ENCODE measurements around the gene SUGT1.
"Not testable (repeated sequence)": the region's sequence is repeated elsewhere in the genome, so short reads cannot be mapped to it uniquely, and the experiment has no call there.

SUGT1 gene

GRCh38 chr13:52646967-52647366, 5.7 kb upstream of the SUGT1 start:
- no peak overlapping the region for H3K27ac Mint-ChIP-seq
- no peak overlapping the region for H3K4me3 Mint-ChIP-seq
- no peaks in the 10 kb centered on the region for H3K27me3 Mint-ChIP-seq

GRCh38 chr13:52650731-52651130, 1.9 kb upstream of the SUGT1 start:
- no peak overlapping the region for H3K4me3 Mint-ChIP-seq
- H3K4me1 Mint-ChIP-seq (ENCODE audit: low read depth), result peaks cover 9% of the 10 kb centered on the region

More at GRCh38 chr13:52646967-52647366, 5.7 kb upstream of the SUGT1 start:
- Mint-ChIP-seq H3K4me1 (ENCODE audit: low read depth) (peaks cover 9% of the 10 kb centered on the region), H3K36me3 (ENCODE audit: low read depth) (peaks cover 49% of the 10 kb centered on the region), H3K9me3 (no peaks in the 10 kb centered on the region)

GRCh38 chr13:52651897-52652195, 790 bp upstream of the SUGT1 start:
- no peaks in the 10 kb centered on the region for H3K27me3 Mint-ChIP-seq
- H3K4me3 Mint-ChIP-seq, result no peak overlapping the region
- H3K27ac Mint-ChIP-seq, result no peak overlapping the region
- H3K36me3 Mint-ChIP-seq (ENCODE audit: low read depth), result peaks cover 26% of the 10 kb centered on the region
- H3K9me3 Mint-ChIP-seq, result no peaks in the 10 kb centered on the region
- peaks cover 9% of the 10 kb centered on the region for H3K4me1 Mint-ChIP-seq (ENCODE audit: low read depth)

More at GRCh38 chr13:52650731-52651130, 1.9 kb upstream of the SUGT1 start:
- Mint-ChIP-seq H3K9me3 (no peaks in the 10 kb centered on the region), H3K27me3 (no peaks in the 10 kb centered on the region), H3K27ac (no peak overlapping the region), H3K36me3 (ENCODE audit: low read depth) (peaks cover 30% of the 10 kb centered on the region)

DNA sequence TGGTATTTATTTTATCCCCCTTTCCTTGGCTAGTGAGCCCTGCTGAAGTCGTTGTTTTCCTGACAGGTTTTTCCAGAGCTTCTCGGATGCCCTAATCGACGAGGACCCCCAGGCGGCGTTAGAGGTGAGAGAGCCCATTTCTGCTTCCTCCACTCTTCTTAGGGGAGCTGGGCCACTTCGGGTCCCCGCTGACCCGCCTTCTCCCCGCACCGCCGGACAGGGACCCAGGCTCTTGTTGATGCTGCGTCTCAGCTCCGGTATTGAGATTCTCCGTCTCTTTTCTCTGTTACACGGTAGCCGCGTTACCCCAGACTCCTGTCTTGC, 306 bp downstream of the SUGT1 start:
- Mint-ChIP-seq H3K36me3 (ENCODE audit: low read depth) (peaks cover 26% of the 10 kb centered on the region), H3K4me1 (ENCODE audit: low read depth) (peaks cover 9% of the 10 kb centered on the region), H3K9me3 (no peaks in the 10 kb centered on the region), H3K27me3 (no peaks in the 10 kb centered on the region), H3K27ac (no peak overlapping the region), H3K4me3 (no peak overlapping the region)

DNA sequence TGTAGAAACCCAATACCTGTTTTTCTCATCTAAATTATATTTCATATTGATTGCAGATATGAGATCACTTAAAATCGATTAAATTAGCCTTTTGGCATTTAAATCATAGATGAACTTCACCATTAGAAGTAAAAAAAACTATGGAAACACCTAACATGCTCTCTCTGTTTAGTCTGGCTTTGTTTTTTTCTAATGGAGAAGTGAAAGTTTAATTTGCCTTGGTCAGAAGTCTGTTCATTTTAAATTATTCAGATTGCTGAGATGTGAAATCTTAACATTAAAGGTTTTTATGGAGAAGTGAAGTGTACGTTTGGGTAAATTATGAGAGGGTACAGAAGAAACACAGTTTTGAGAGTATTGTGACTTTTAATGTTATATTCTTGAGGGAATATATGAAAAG, 6.7 kb downstream of the SUGT1 start:
- no peaks in the 10 kb centered on the region for H3K9me3 Mint-ChIP-seq

DNA sequence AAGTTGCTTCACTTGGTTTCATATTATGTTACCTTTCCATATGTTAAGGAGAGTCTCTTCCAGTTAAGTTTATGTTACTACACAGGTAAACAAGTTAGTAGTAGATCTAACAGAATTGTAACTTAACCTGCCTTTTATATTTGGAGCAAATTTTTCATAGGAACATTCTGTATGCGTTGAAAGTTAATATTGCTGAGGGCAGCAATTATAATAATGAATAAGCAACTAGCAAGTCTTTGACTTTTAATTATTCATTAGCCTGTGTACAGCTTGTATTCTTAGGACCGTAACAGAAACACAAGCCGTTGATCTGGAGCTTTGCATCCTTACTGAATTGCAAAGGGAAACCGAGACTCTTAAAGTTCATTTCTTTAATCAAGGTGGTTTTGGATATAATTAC, 11.6 kb downstream of the SUGT1 start:
- H3K4me3 Mint-ChIP-seq, result no peak overlapping the region
- peaks cover 80% of the 10 kb centered on the region for H3K36me3 Mint-ChIP-seq (ENCODE audit: low read depth)
- no peaks in the 10 kb centered on the region for H3K27me3 Mint-ChIP-seq
- H3K4me1 Mint-ChIP-seq (ENCODE audit: low read depth), result peaks cover 3% of the 10 kb centered on the region
- H3K27ac Mint-ChIP-seq, result no peak overlapping the region
- H3K9me3 Mint-ChIP-seq, result no peaks in the 10 kb centered on the region

More for the DNA sequence above, 6.7 kb downstream of the SUGT1 start:
- Mint-ChIP-seq H3K4me1 (ENCODE audit: low read depth) (peaks cover 4% of the 10 kb centered on the region), H3K4me3 (no peak overlapping the region), H3K27ac (no peak overlapping the region), H3K27me3 (no peaks in the 10 kb centered on the region), H3K36me3 (ENCODE audit: low read depth) (peaks cover 48% of the 10 kb centered on the region)

GRCh38 chr13:52665325-52665724, 12.7 kb downstream of the SUGT1 start:
- no peak overlapping the region for H3K4me3 Mint-ChIP-seq

GRCh38 chr13:52669677-52670076, 17.0 kb downstream of the SUGT1 start:
- Mint-ChIP-seq H3K36me3 (ENCODE audit: low read depth) (peaks cover 59% of the 10 kb centered on the region), H3K27me3 (no peaks in the 10 kb centered on the region), H3K4me1 (ENCODE audit: low read depth) (peaks cover 4% of the 10 kb centered on the region), H3K4me3 (no peak overlapping the region), H3K9me3 (no peaks in the 10 kb centered on the region), H3K27ac (no peak overlapping the region)

More at GRCh38 chr13:52665325-52665724, 12.7 kb downstream of the SUGT1 start:
- H3K9me3 Mint-ChIP-seq, result no peaks in the 10 kb centered on the region
- no peaks in the 10 kb centered on the region for H3K27me3 Mint-ChIP-seq
- no peak overlapping the region for H3K27ac Mint-ChIP-seq
- no peaks in the 10 kb centered on the region for H3K4me1 Mint-ChIP-seq (ENCODE audit: low read depth)
- peaks cover 80% of the 10 kb centered on the region for H3K36me3 Mint-ChIP-seq (ENCODE audit: low read depth)

GRCh38 chr13:52670726-52671125, 18.1 kb downstream of the SUGT1 start:
- Mint-ChIP-seq H3K27me3 (no peaks in the 10 kb centered on the region), H3K4me3 (no peak overlapping the region), H3K9me3 (no peaks in the 10 kb centered on the region), H3K27ac (no peak overlapping the region), H3K36me3 (ENCODE audit: low read depth) (peaks cover 54% of the 10 kb centered on the region), H3K4me1 (ENCODE audit: low read depth) (peaks cover 8% of the 10 kb centered on the region)

DNA sequence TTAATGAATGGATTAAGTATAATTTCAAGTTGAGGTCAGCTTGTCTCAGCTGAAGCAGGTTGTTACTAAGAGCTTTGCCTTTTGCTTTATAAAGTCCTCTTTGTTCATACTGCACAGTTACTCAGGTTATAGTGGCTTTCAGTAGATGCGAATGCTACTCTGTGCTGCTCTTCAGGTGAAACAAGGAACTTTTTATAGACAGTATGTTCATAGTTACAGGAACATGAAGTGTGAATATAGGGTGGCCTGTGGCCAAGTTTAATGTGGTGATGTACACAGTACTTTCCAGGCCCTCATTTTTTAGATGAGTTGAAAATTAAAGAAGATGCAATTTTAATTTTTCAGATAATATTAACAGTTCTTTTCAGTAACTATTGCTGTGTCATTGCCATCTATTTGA, 20.8 kb downstream of the SUGT1 start:
- H3K4me1 Mint-ChIP-seq (ENCODE audit: low read depth), result peaks cover 8% of the 10 kb centered on the region
- H3K4me3 Mint-ChIP-seq, result no peak overlapping the region
- peaks cover 57% of the 10 kb centered on the region for H3K36me3 Mint-ChIP-seq (ENCODE audit: low read depth)
- no peaks in the 10 kb centered on the region for H3K9me3 Mint-ChIP-seq
- no peaks in the 10 kb centered on the region for H3K27me3 Mint-ChIP-seq
- H3K27ac Mint-ChIP-seq, result no peak overlapping the region

- Mint-ChIP-seq H3K9me3 (no peaks in the 10 kb centered on the region), H3K36me3 (ENCODE audit: low read depth) (peaks cover 59% of the 10 kb centered on the region), H3K4me1 (ENCODE audit: low read depth) (peaks cover 8% of the 10 kb centered on the region), H3K27ac (no peak overlapping the region), H3K27me3 (no peaks in the 10 kb centered on the region), H3K4me3 (no peak overlapping the region)
Measured at GRCh38 chr13:52677823-52678222, 25.2 kb downstream of the SUGT1 start.

DNA sequence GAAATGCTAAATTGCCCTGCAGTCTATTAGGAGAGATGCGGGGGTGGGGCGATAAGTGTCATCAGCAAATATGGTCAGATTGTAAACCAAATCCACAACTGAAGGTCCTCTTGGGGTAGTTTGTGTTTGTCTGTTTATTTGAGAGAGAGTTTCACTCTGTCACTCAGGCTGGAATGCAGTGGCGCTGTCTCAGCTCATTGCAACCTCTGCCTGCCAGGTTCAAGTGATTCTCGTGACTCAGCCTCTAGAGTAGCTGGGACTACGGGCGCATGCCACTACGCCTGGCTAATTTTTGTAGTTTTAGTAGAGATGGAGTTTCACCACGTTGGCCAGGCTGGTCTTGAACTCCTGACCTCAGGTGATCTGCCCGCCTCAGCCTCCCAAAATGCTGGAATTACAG, 33.2 kb downstream of the SUGT1 start:
- not testable (repeated sequence) for H3K27ac Mint-ChIP-seq; H3K27me3 Mint-ChIP-seq; H3K9me3 Mint-ChIP-seq; H3K4me1 Mint-ChIP-seq (ENCODE audit: low read depth); H3K4me3 Mint-ChIP-seq
- H3K36me3 Mint-ChIP-seq (ENCODE audit: low read depth), result peaks cover 78% of the 10 kb centered on the region

DNA sequence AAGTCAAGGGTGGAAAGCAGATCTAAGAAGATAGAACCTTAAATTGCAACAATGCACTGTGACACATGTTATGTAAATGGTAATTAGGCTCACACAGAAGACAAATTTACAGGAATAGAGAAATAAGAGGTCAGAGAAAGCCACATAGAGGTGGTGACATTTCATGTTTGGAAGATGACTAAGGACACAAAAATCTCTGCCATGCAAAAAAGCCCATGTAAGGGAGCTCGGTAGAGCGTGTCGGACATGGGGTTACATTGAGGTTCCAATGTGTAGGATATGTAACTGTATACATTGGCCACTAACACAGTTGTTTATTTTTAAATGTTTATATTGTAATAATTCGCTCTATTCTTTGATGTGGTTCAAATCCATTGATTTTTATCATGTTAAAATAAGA, 33.7 kb downstream of the SUGT1 start:
- Mint-ChIP-seq H3K4me3 (no peak overlapping the region), H3K27me3 (no peaks in the 10 kb centered on the region), H3K4me1 (ENCODE audit: low read depth) (no peaks in the 10 kb centered on the region), H3K27ac (no peak overlapping the region), H3K9me3 (no peaks in the 10 kb centered on the region), H3K36me3 (ENCODE audit: low read depth) (peaks cover 76% of the 10 kb centered on the region)

DNA sequence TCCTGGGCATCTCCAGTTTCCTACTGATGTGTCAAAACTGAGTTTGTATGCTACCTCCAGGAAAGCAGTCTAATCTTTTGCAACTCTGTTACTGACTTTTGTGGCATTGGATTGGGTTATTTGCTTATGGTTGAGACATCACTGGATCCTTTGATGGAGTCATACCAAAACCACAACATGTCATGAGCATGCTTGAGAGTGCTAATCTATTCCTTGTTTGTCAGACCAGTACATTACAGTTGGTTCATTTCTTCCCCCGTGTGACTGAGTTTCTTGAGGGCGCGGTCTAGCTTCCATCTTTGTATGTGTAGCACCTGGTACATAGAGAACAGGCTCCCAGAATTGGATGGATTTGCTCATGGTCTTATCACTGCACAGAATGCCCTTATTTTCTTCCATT, 43.2 kb downstream of the SUGT1 start:
- Mint-ChIP-seq H3K27me3 (no peaks in the 10 kb centered on the region), H3K4me1 (ENCODE audit: low read depth) (peaks cover 10% of the 10 kb centered on the region), H3K27ac (peak overlapping the region; percentile 16), H3K36me3 (ENCODE audit: low read depth) (peaks cover 30% of the 10 kb centered on the region), H3K4me3 (no peak overlapping the region), H3K9me3 (no peaks in the 10 kb centered on the region)

DNA sequence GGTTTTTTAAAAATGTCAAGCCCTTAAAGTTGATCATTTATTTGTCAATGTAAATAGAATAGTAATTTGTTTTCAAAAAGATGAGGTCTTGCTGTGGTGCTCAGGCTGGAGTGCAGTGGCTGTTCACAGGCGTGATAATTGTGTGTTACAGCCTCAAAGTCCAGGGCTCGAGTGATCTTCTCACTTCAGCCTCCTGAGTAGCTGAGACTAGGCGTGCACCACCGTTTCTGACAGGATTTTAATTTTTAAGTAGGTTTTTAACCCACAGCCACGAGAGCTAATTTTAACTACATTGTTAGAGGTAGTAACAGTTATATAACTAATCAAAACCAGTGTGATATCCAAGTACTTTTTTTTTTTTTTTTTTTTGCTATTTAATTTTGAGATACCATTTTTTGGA, 43.9 kb downstream of the SUGT1 start:
- H3K27ac Mint-ChIP-seq, result no peak overlapping the region

GRCh38 chr13:52701728-52702465, 49.3 kb downstream of the SUGT1 start:
- Mint-ChIP-seq H3K27me3 (no peaks in the 10 kb centered on the region), H3K4me1 (ENCODE audit: low read depth) (no peaks in the 10 kb centered on the region), H3K4me3 (no peak overlapping the region), H3K9me3 (no peaks in the 10 kb centered on the region), H3K36me3 (ENCODE audit: low read depth) (peaks cover 10% of the 10 kb centered on the region), H3K27ac (no peak overlapping the region)

More for the DNA sequence above, 43.9 kb downstream of the SUGT1 start:
- H3K4me3 Mint-ChIP-seq, result no peak overlapping the region
- no peaks in the 10 kb centered on the region for H3K27me3 Mint-ChIP-seq
- peaks cover 26% of the 10 kb centered on the region for H3K36me3 Mint-ChIP-seq (ENCODE audit: low read depth)
- H3K4me1 Mint-ChIP-seq (ENCODE audit: low read depth), result peaks cover 10% of the 10 kb centered on the region
- H3K9me3 Mint-ChIP-seq, result no peaks in the 10 kb centered on the region
